MM.1S (cell line): ENCODE data around the gene RIOK2.

Source experiments
- DNase-seq: peaks from one replicate; pipeline ENCODE4 v3.0.0-alpha.2; 2015
- H2AFZ ChIP-seq: fragments of 300-600 bp; sonication (generic); 2 replicates; pipeline ENCODE4 v1.6.0; 2016; ENCODE audit warnings: antibody characterized with exemption, low read length
- H3F3A ChIP-seq: fragments of 300-600 bp; sonication (generic); 2 replicates; pipeline ENCODE4 v1.6.1; 2016; ENCODE audit warnings: mild to moderate bottlenecking, antibody characterized with exemption, low read length, moderate library complexity, mixed read lengths; ENCODE audit not compliant: insufficient read depth
- H3K27ac ChIP-seq: fragments of 300-600 bp; sonication (generic); 2 replicates; pipeline ENCODE4 v1.5.1; 2016; ENCODE audit warnings: mild to moderate bottlenecking, low read length
- H3K27me3 ChIP-seq: fragments of 300-600 bp; sonication (generic); replicated peaks from 2 replicates; pipeline ENCODE4 v1.6.0; 2016; ENCODE audit warnings: low read length; ENCODE audit not compliant: insufficient read depth
- H3K36me3 ChIP-seq: fragments of 300-600 bp; sonication (generic); replicated peaks from 2 replicates; pipeline ENCODE4 v1.6.1; 2016; ENCODE audit warnings: mild to moderate bottlenecking, low read length, mixed read lengths; ENCODE audit not compliant: insufficient read depth
- H3K4me1 ChIP-seq: fragments of 300-600 bp; sonication (generic); 2 replicates; pipeline ENCODE4 v1.6.1; 2016; ENCODE audit warnings: low read length, mixed read lengths
- H3K4me2 ChIP-seq: fragments of 300-600 bp; sonication (generic); 2 replicates; pipeline ENCODE4 v1.6.0; 2016; ENCODE audit warnings: low read depth, low read length
- H3K4me3 ChIP-seq: fragments of 300-600 bp; sonication (generic); 2 replicates; pipeline ENCODE4 v1.5.1; 2016; ENCODE audit warnings: low read length, mixed read lengths
- H3K79me2 ChIP-seq: fragments of 300-600 bp; sonication (generic); 2 replicates; pipeline ENCODE4 v1.6.1; 2016; ENCODE audit warnings: mixed run types, low read length, mixed read lengths
- H3K9ac ChIP-seq: fragments of 300-600 bp; sonication (generic); 2 replicates; pipeline ENCODE4 v1.6.1; 2016; ENCODE audit warnings: low read length, mixed read lengths
- H3K9me2 ChIP-seq: fragments of 300-600 bp; sonication (generic); replicated peaks from 2 replicates; pipeline ENCODE4 v1.6.1; 2016; ENCODE audit warnings: mild to moderate bottlenecking, low read length, mixed read lengths; ENCODE audit not compliant: insufficient read depth
- H3K9me3 ChIP-seq: fragments of 300-600 bp; sonication (generic); replicated peaks from 2 replicates; pipeline ENCODE4 v1.6.1; 2016; ENCODE audit warnings: mild to moderate bottlenecking, low read length, mixed read lengths; ENCODE audit not compliant: insufficient read depth
- H4K20me1 ChIP-seq: fragments of 300-600 bp; sonication (generic); 2 replicates; pipeline ENCODE4 v1.6.1; 2016; ENCODE audit warnings: mild to moderate bottlenecking, low read length, moderate library complexity, mixed read lengths; ENCODE audit not compliant: insufficient read depth
- EZH2 ChIP-seq: fragments of 300-600 bp; sonication (generic); optimal IDR thresholded peaks from 2 replicates; pipeline ENCODE3; 2017; ENCODE audit warnings: low read depth, mild to moderate bottlenecking, antibody characterized with exemption, low read length, mixed read lengths
- EZH2phosphoT487 ChIP-seq: fragments of 300-600 bp; sonication (generic); IDR thresholded peaks from 2 replicates; pipeline ENCODE4 v1.6.1; 2018; ENCODE audit warnings: antibody characterized with exemption, low read length
- TF ChIP-seq, protein P1 (sequence below): fragments of 300-600 bp; sonication (generic); IDR thresholded peaks from 2 replicates; pipeline ENCODE4 v1.5.1; 2016; ENCODE audit warnings: antibody characterized with exemption, low read length, mixed read lengths

The RIOK2 gene

GRCh38 chr5:97150401-97150800 is 32.6 kb downstream of the RIOK2 start:
- Histone ChIP-seq H3K4me1 (no peaks in the 10 kb centered on the region), H4K20me1 (no peaks in the 10 kb centered on the region), H3K4me2 (no peak overlapping the region), H3K79me2 (no peaks in the 10 kb centered on the region), H2AFZ (no peak overlapping the region), H3F3A (no peaks in the 10 kb centered on the region), H3K27me3 (no peaks in the 10 kb centered on the region), H3K9me2 (no peaks in the 10 kb centered on the region), H3K4me3 (no peak overlapping the region), H3K36me3 (no peaks in the 10 kb centered on the region), H3K9me3 (no peaks in the 10 kb centered on the region), H3K9ac (no peak overlapping the region), H3K27ac (no peak overlapping the region)
- TF ChIP-seq EZH2phosphoT487 (no peak), EZH2 (no peak)
- TF ChIP-seq, protein P1, sequence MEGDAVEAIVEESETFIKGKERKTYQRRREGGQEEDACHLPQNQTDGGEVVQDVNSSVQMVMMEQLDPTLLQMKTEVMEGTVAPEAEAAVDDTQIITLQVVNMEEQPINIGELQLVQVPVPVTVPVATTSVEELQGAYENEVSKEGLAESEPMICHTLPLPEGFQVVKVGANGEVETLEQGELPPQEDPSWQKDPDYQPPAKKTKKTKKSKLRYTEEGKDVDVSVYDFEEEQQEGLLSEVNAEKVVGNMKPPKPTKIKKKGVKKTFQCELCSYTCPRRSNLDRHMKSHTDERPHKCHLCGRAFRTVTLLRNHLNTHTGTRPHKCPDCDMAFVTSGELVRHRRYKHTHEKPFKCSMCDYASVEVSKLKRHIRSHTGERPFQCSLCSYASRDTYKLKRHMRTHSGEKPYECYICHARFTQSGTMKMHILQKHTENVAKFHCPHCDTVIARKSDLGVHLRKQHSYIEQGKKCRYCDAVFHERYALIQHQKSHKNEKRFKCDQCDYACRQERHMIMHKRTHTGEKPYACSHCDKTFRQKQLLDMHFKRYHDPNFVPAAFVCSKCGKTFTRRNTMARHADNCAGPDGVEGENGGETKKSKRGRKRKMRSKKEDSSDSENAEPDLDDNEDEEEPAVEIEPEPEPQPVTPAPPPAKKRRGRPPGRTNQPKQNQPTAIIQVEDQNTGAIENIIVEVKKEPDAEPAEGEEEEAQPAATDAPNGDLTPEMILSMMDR: no peak
- DNase-seq: no peak

DNA sequence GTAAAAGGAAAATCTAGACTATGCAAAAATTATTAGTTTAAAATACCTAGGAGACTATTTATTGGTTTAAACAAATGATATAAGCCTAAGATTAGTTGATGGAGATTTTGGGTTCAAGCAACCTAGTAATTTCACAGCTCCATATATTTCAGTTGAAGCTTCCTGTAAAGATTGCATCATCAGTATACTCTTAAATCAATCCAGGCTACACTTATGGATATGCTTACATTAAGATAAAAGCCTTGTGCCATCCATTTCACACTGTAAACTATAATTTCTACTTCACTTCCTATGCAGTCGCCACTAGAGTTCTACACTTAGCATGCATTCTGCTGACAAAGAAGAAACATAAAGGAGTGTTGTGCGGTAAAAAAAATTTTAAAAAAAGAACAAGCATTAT is 33.3 kb downstream of the RIOK2 start:
- Histone ChIP-seq H3K27me3 (no peaks in the 10 kb centered on the region), H3K9me3 (no peaks in the 10 kb centered on the region), H3K4me2 (no peak overlapping the region), H3K9me2 (no peaks in the 10 kb centered on the region), H3K27ac (no peak overlapping the region), H2AFZ (no peak overlapping the region), H3K4me3 (no peak overlapping the region), H4K20me1 (no peaks in the 10 kb centered on the region), H3K36me3 (no peaks in the 10 kb centered on the region), H3K9ac (no peak overlapping the region), H3K79me2 (no peaks in the 10 kb centered on the region), H3F3A (no peaks in the 10 kb centered on the region), H3K4me1 (no peaks in the 10 kb centered on the region)
- DNase-seq: no peak
- TF ChIP-seq EZH2phosphoT487: no peak
- TF ChIP-seq, protein P1: no peak
- TF ChIP-seq EZH2: no peak

GRCh38 chr5:97148288-97148687 is 34.8 kb downstream of the RIOK2 start:
- H2AFZ ChIP-seq: no peak overlapping the region
- H4K20me1 ChIP-seq: no peaks in the 10 kb centered on the region
- H3K9me2 ChIP-seq: no peaks in the 10 kb centered on the region
- no peaks in the 10 kb centered on the region for H3K4me1 ChIP-seq
- no peak overlapping the region for H3K4me3 ChIP-seq
- H3K27me3 ChIP-seq: no peaks in the 10 kb centered on the region
- H3K79me2 ChIP-seq: no peaks in the 10 kb centered on the region
- H3K9ac ChIP-seq: no peak overlapping the region
- H3K9me3 ChIP-seq: no peaks in the 10 kb centered on the region
- no peak overlapping the region for H3K27ac ChIP-seq
- H3K4me2 ChIP-seq: no peak overlapping the region
- no peaks in the 10 kb centered on the region for H3F3A ChIP-seq
- TF ChIP-seq EZH2 (no peak), EZH2phosphoT487 (no peak)
- TF ChIP-seq, protein P1: no peak
- no peaks in the 10 kb centered on the region for H3K36me3 ChIP-seq
- DNase-seq: no peak
